CD4-positive, alpha-beta T cell (primary cell): ENCODE results near the gene PRSS16. TPM values are rescaled to one million over a fixed set of nuclear protein-coding genes. Genes with fewer than 3 reads are reported as not detected.
"Not testable (repeated sequence)": the region's sequence is repeated elsewhere in the genome, so short reads cannot be mapped to it uniquely, and the experiment has no call there.

Source experiments
- ATAC-seq: fragments of 200-7000 bp; cut with Tn5 transposase; one replicate; pipeline ENCODE4 v1.10.0; 2022; ENCODE audit warnings: mild to moderate bottlenecking; ENCODE audit not compliant: poor library complexity
- CTCF ChIA-PET: fragments of 350-600 bp; sonication (Branson Sonifier 250); formaldehyde crosslinking; loops from one replicate; lab custom pipeline; 2021; ENCODE audit warnings: antibody characterized with exemption, inconsistent platforms; lab: Charles Lee
- POLR2A ChIA-PET: fragments of 350-600 bp; sonication (Branson Sonifier 250); formaldehyde crosslinking; loops from one replicate; lab custom pipeline; 2021; ENCODE audit warnings: antibody characterized with exemption, inconsistent platforms; lab: Charles Lee
- DNase-seq, 14 experiments: peaks; one replicate each; pipeline ENCODE4 v3.0.0-alpha.2; 2013 to 2020; ENCODE audit warnings: mixed read lengths in 2 of 14
- H3K27ac ChIP-seq, 2 donors: one replicate each; pipeline versions ENCODE4 v1.5.1 to v1.7.0; 2013; ENCODE audit warnings: low read length in 2 of 2, low read depth in 1 of 2, mild to moderate bottlenecking in 1 of 2
- H3K27me3 ChIP-seq, 2 experiments: 1 replicate in 1 of 2; 2 replicates in 1 of 2; pipeline versions ENCODE4 v1.6.1 to v1.7.0; 2013; ENCODE audit warnings: low read length in 2 of 2, control low read depth in 1 of 2, mild to moderate bottlenecking in 1 of 2, moderate library complexity in 1 of 2; ENCODE audit not compliant: insufficient read depth in 2 of 2, control insufficient read depth in 1 of 2
- H3K36me3 ChIP-seq: one replicate; pipeline ENCODE4 v1.6.1; 2013; ENCODE audit warnings: low read length, control low read depth; ENCODE audit not compliant: insufficient read depth
- H3K4me1 ChIP-seq: one replicate; pipeline ENCODE4 v1.6.1; 2013; ENCODE audit warnings: low read length, control low read depth; ENCODE audit not compliant: insufficient read depth
- H3K4me3 ChIP-seq: one replicate; pipeline ENCODE4 v1.5.1; 2013; ENCODE audit warnings: mild to moderate bottlenecking, low read length, moderate library complexity
- H3K9me3 ChIP-seq, 2 experiments: 1 replicate in 1 of 2; 2 replicates in 1 of 2; pipeline versions ENCODE4 v1.6.1 to v1.7.0; 2013; ENCODE audit warnings: low read length in 2 of 2, mild to moderate bottlenecking in 2 of 2, control low read depth in 1 of 2, moderate library complexity in 1 of 2; ENCODE audit not compliant: control insufficient read depth in 1 of 2, insufficient read depth in 1 of 2
- H3K27ac Mint-ChIP-seq: one replicate; pipeline ENCODE4 v1.8.0; 2020; ENCODE audit warnings: mixed read lengths
- H3K27me3 Mint-ChIP-seq: one replicate; pipeline ENCODE4 v1.8.0; 2021; ENCODE audit warnings: mixed read lengths
- H3K36me3 Mint-ChIP-seq: one replicate; pipeline ENCODE4 v1.8.0; 2021; ENCODE audit warnings: low read depth, mixed read lengths
- H3K4me1 Mint-ChIP-seq: one replicate; pipeline ENCODE4 v1.8.0; 2021; ENCODE audit warnings: low read depth, mixed read lengths
- H3K4me3 Mint-ChIP-seq: one replicate; pipeline ENCODE4 v1.8.0; 2020; ENCODE audit warnings: mild to moderate bottlenecking, mixed read lengths
- H3K9me3 Mint-ChIP-seq: one replicate; pipeline ENCODE4 v1.8.0; 2020; ENCODE audit warnings: mixed read lengths
- CTCF ChIP-seq: fragments of 200-600 bp; IDR thresholded peaks from one replicate; pipeline ENCODE4 v1.8.0; 2022; ENCODE audit warnings: antibody characterized with exemption, mild to moderate bottlenecking
- intact Hi-C, 2 experiments: fragments of 100-400 bp; cut with DNase I in 1 of 2; cut with micrococcal nuclease in 1 of 2; formaldehyde crosslinking; loops; one replicate each; pipeline versions ENCODE4 v1.15.1 to v1.9.0; 2023 to 2025; cut with DNase I, micrococcal nuclease
- total RNA-seq, 174 experiments: library from RNA in 2 of 174; stranded (reverse) in 2 of 174; gene quantifications; one replicate each; pipeline ENCODE4 v1.2.3 and lab custom pipeline; 2021 to 2026

PRSS16 gene
- total RNA-seq, 2 experiments from 2014 or later, result 0.69 to 0.98 TPM

GRCh38 chr6:27208042-27208441, 39.5 kb upstream of the PRSS16 start:
- no peaks in the 10 kb centered on the region for H3K9me3 Mint-ChIP-seq
- POLR2A ChIA-PET, result no interaction called here
- H3K4me3 ChIP-seq, result no peak overlapping the region

DNA sequence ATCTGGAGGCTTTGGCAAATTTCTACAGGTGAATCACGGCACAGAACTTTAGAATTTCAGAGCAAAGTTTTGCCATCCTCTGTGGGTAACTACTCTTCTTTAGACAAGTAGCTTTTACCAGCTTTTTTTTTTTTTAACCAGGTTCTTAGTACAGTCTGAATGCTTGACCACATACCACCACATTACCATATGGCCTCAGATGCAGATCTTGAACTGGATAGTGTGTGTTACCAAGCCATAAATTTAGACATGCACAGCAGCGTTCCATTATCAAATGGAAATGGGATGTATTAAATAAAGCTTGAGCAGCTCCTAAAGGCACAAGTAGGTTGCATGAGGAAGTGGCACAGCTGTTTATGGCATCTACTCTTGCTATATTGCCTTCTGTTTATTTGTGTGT, 38.3 kb upstream of the PRSS16 start:
- Mint-ChIP-seq H3K9me3 (no peaks in the 10 kb centered on the region), H3K4me3 (no peak overlapping the region), H3K27ac (no peak overlapping the region), H3K27me3 (peaks cover 91% of the 10 kb centered on the region), H3K4me1 (peaks cover 7% of the 10 kb centered on the region), H3K36me3 (no peaks in the 10 kb centered on the region)
- ATAC-seq, result no peak
- CTCF ChIA-PET, result interaction anchor here (0.9 kb wide), 1 partner anchor 548 kb away, joined by 3 read pairs; no protein-coding TSS in a partner anchor
- Histone ChIP-seq H3K4me1 (peaks cover 5% of the 10 kb centered on the region), H3K36me3 (no peaks in the 10 kb centered on the region), H3K4me3 (no peak overlapping the region), H3K9me3 (peaks cover 0 to 39% of the 10 kb centered on the region in 2 experiments), H3K27ac (no peak overlapping the region), H3K27me3 (peaks cover 53 to 68% of the 10 kb centered on the region in 2 experiments)
- intact Hi-C loops, result no loop called here
- no peak for DNase-seq
- POLR2A ChIA-PET, result no interaction called here
- no peak for TF ChIP-seq CTCF

More at GRCh38 chr6:27208042-27208441, 39.5 kb upstream of the PRSS16 start:
- no peaks in the 10 kb centered on the region for H3K36me3 Mint-ChIP-seq
- H3K9me3 ChIP-seq, result peaks cover 0 to 28% of the 10 kb centered on the region in 2 experiments
- ATAC-seq (no peak), DNase-seq (no peak)
- no peaks in the 10 kb centered on the region for H3K36me3 ChIP-seq
- H3K4me1 ChIP-seq, result peaks cover 5% of the 10 kb centered on the region
- H3K4me1 Mint-ChIP-seq, result peaks cover 7% of the 10 kb centered on the region
- no peak overlapping the region for H3K4me3 Mint-ChIP-seq
- intact Hi-C loops, result no loop called here
- peaks cover 47 to 65% of the 10 kb centered on the region in 2 experiments for H3K27me3 ChIP-seq
- CTCF ChIA-PET, result no interaction called here
- H3K27me3 Mint-ChIP-seq, result peaks cover 89% of the 10 kb centered on the region
- no peak overlapping the region for H3K27ac ChIP-seq
- H3K27ac Mint-ChIP-seq, result no peak overlapping the region
- no peak for TF ChIP-seq CTCF

DNA sequence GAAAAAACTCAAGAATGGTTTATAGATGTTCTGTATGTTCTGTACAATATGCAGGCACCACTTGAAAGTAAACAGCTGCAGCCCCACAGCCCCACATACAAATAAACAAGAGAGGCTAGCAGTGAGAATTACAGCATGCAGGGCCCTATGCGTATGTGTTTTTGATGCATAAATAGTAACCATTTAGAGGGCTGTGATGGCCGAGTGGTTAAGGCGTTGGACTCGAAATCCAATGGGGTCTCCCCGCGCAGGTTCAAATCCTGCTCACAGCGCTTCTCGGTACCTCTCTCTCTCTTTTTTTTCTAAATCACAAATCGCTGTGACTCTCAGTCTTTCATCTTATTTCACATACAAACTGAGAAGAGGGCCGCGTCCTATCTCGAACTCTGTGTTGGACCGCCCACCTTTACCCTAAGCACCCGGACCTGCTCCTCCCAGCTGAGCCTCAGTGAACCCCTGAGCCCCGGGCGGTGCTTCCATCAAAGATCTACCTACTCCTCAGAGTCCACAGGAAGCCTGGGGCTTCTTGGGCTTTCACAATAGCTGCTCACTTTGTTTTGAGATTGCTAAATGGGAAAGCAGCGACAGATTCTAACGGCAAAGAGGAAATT, 37.7 kb upstream of the PRSS16 start:
- no peak for TF ChIP-seq CTCF
- H3K36me3 ChIP-seq, result no peaks in the 10 kb centered on the region
- CTCF ChIA-PET, result interaction anchor here (0.9 kb wide), 1 partner anchor 547 kb away, joined by 3 read pairs; no protein-coding TSS in a partner anchor
- intact Hi-C loops, result no loop called here
- no peak overlapping the region for H3K27ac ChIP-seq
- H3K4me1 ChIP-seq, result peaks cover 7% of the 10 kb centered on the region
- H3K27me3 ChIP-seq, result peaks cover 55 to 73% of the 10 kb centered on the region in 2 experiments
- Mint-ChIP-seq H3K9me3 (no peaks in the 10 kb centered on the region), H3K27ac (no peak overlapping the region), H3K27me3 (peaks cover 91% of the 10 kb centered on the region), H3K36me3 (no peaks in the 10 kb centered on the region), H3K4me1 (peaks cover 7% of the 10 kb centered on the region), H3K4me3 (no peak overlapping the region)
- DNase-seq (no peak), ATAC-seq (no peak)
- POLR2A ChIA-PET, result no interaction called here
- peaks cover 0 to 44% of the 10 kb centered on the region in 2 experiments for H3K9me3 ChIP-seq
- no peak overlapping the region for H3K4me3 ChIP-seq

DNA sequence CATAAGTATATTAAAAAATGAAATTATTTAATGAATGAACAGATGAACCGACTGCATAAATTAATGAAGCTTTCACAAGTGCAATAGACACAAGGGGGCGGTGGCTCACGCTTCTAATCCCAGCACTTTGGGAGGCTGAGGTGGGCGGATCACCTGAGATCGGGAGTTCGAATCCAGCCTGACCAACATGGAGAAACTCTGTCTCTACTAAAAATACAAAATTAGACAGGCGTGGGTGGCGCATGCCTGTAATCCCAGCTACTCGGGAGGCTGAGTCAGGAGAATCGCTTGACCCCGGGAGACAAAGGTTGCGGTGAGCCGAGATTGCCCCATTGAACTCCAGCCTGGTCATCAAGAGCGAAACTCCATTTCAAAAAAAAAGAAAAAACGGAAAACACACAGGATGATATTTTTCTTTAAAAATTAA, 34.4 kb upstream of the PRSS16 start:
- H3K4me3 ChIP-seq, H3K27ac Mint-ChIP-seq, H3K4me1 ChIP-seq, CTCF ChIA-PET, ATAC-seq, H3K9me3 Mint-ChIP-seq, H3K4me3 Mint-ChIP-seq, H3K27ac ChIP-seq, H3K36me3 Mint-ChIP-seq, H3K4me1 Mint-ChIP-seq, POLR2A ChIA-PET, H3K36me3 ChIP-seq, DNase-seq, intact Hi-C loops: not testable (repeated sequence)
- H3K27me3 Mint-ChIP-seq, result peaks cover 77% of the 10 kb centered on the region
- H3K27me3 ChIP-seq, result peaks cover 43 to 55% of the 10 kb centered on the region in 2 experiments
- peaks cover 6 to 68% of the 10 kb centered on the region in 2 experiments for H3K9me3 ChIP-seq
